ENCODE data around the gene ARID4A. TPM values are rescaled to one million over a fixed set of nuclear protein-coding genes. Genes with fewer than 3 reads are reported as not detected.
A peak's percentile ranks its signal among the peaks of the same experiment; 100 is the strongest.
"Not testable (repeated sequence)": the region's sequence is repeated elsewhere in the genome, so short reads cannot be mapped to it uniquely, and the experiment has no call there.

Gene ARID4A
- total and polyA plus RNA-seq, 2 of the 13 experiments (the other 11 are each of a cell fraction or from before 2014, with no cell fraction given): 7.2 to 9.7 TPM

DNA sequence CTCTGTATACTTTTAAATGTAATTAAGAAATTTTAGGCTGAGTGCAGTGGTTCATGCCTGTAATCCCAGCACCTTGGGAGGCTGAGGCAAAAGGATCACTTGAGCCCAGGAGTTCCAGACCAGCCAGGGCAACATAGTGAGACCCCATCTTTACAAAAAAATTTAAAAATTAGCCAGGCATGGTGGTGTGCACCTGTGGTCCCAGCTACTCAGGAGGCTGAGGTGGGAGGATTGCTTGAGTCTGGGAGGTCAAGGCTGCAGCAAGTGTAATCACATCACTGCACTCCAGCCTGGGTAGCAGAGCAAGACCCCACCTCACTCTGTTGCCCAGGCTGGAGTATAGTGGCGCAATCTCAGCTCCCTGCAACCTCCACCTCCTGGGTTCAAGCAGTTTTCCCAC, 63.9 kb downstream of the ARID4A start:
- ATAC-seq: peak; percentile 23; the same call in 1 of the 3 replicates
- H3K4me1 ChIP-seq (ENCODE audit: insufficient read depth, low read length); H3K27me3 ChIP-seq (ENCODE audit: control insufficient read depth in 1 of 2, insufficient read depth in 2 of 2, low read length in 2 of 2); CTCF ChIA-PET (ENCODE audit: low intra/inter-chr PET ratio, low total read pairs); POLR2A ChIA-PET; BruUV-seq (replicated peaks); H3K9me3 ChIP-seq (ENCODE audit: low read length); H3K4me2 ChIP-seq (ENCODE audit: low read depth, low read length); H3K9ac ChIP-seq (ENCODE audit: insufficient read depth, low read depth, low read length); H4K20me1 ChIP-seq (ENCODE audit: insufficient read depth, low read length); H3K4me3 ChIP-seq (replicated peaks in 1 of 3; ENCODE audit: insufficient read depth in 1 of 3, low read depth in 2 of 3, low read length in 3 of 3); FAIRE-seq; intact Hi-C loops (cut with micrococcal nuclease; ENCODE audit: unreplicated experiment); DNase-seq (ENCODE audit: low spot score); H2AFZ ChIP-seq (ENCODE audit: low read length); H3K27ac ChIP-seq (ENCODE audit: extremely low read length, insufficient read depth, low read length); H3K79me2 ChIP-seq (ENCODE audit: insufficient read depth, low read length): not testable (repeated sequence)
- peak; percentile 55; the same call in 1 of the 2 replicates for TF ChIP-seq ZNF121 (CRISPR knock-in tag; IDR thresholded peaks at IDR 0.05)
- WGBS (ENCODE audit: low lambda C conversion rate): no CpG with 5 or more reads among the region's 1 CpG
- H3K36me3 ChIP-seq (replicated peaks in 1 of 2; ENCODE audit: control insufficient read depth in 1 of 2, insufficient read depth in 2 of 2, low read length in 2 of 2): peaks cover 5 to 53% of the 10 kb centered on the region in 2 experiments
- in situ Hi-C loops (cut with HindIII; ENCODE audit: extremely low pct_ligation_motif_present, low pct_unique_long_range_greater_than_20kb): loop anchor here (25.0 kb wide), 1 partner anchor 250 kb away; no protein-coding TSS in a partner anchor

DNA sequence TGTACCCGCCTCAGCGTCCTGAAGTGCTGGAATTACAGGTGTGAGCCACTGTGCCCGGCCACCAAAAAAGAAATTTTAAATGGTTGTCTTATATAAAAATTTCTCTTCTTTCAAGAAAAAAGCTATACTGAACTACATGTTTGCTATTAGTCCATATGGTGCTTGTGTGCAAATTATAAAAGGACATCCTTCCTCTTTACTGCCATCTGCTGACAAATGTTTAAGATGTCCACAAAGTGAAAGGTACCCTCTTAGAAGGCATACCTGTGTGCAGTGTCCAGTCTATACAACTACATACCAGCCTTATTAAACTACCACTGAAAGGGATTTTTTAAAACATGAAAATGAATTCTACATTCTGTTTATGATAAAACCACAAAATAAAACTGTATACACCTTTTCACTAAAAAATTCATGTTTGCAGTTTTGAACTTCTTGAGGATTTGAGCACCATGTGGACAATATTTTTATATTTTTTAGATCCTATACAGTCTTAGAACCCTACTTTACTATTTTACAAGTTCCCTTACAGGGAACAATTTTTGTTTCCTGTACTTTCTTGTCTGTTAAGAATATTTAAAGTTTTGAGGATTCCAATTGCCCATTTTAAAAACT, 64.5 kb downstream of the ARID4A start:
- intact Hi-C loops (cut with micrococcal nuclease; ENCODE audit: unreplicated experiment): loop anchor here (1.0 kb wide), 1 partner anchor 255 kb away; no protein-coding TSS in a partner anchor
- no peaks in the 10 kb centered on the region for H3K9me3 ChIP-seq (ENCODE audit: low read length)
- no peaks in the 10 kb centered on the region for H3K27me3 ChIP-seq (ENCODE audit: control insufficient read depth in 1 of 2, insufficient read depth in 2 of 2, low read length in 2 of 2)
- H3K9ac ChIP-seq (ENCODE audit: insufficient read depth, low read depth, low read length): no peak overlapping the region
- no peaks in the 10 kb centered on the region for H3K79me2 ChIP-seq (ENCODE audit: insufficient read depth, low read length)
- in situ Hi-C loops (cut with HindIII; ENCODE audit: extremely low pct_ligation_motif_present, low pct_unique_long_range_greater_than_20kb): loop anchor here (25.0 kb wide), 1 partner anchor 251 kb away; no protein-coding TSS in a partner anchor
- BruUV-seq (replicated peaks): no TSS peak
- no peak overlapping the region for H3K4me3 ChIP-seq (replicated peaks in 1 of 3; ENCODE audit: insufficient read depth in 1 of 3, low read depth in 2 of 3, low read length in 3 of 3)
- ChIA-PET POLR2A (no interaction called here), CTCF (ENCODE audit: low intra/inter-chr PET ratio, low total read pairs) (interaction anchor here (0.8 kb wide), 1 partner anchor 255 kb away, joined by 4 read pairs; no protein-coding TSS in a partner anchor)
- no peaks in the 10 kb centered on the region for H3K4me1 ChIP-seq (ENCODE audit: insufficient read depth, low read length)
- no peak overlapping the region for H3K27ac ChIP-seq (ENCODE audit: extremely low read length, insufficient read depth, low read length)
- FAIRE-seq: peak; percentile 77
- TF ChIP-seq STAG1 (CRISPR knock-in tag; IDR thresholded peaks at IDR 0.05) (peak; percentile 45), SNAI1 (CRISPR knock-in tag; IDR thresholded peaks at IDR 0.05; ENCODE audit: borderline replicate concordance) (no peak)
- TF ChIP-seq, protein P1, sequence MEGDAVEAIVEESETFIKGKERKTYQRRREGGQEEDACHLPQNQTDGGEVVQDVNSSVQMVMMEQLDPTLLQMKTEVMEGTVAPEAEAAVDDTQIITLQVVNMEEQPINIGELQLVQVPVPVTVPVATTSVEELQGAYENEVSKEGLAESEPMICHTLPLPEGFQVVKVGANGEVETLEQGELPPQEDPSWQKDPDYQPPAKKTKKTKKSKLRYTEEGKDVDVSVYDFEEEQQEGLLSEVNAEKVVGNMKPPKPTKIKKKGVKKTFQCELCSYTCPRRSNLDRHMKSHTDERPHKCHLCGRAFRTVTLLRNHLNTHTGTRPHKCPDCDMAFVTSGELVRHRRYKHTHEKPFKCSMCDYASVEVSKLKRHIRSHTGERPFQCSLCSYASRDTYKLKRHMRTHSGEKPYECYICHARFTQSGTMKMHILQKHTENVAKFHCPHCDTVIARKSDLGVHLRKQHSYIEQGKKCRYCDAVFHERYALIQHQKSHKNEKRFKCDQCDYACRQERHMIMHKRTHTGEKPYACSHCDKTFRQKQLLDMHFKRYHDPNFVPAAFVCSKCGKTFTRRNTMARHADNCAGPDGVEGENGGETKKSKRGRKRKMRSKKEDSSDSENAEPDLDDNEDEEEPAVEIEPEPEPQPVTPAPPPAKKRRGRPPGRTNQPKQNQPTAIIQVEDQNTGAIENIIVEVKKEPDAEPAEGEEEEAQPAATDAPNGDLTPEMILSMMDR (CRISPR knock-in tag; IDR thresholded peaks at IDR 0.05): peak; percentile 52
- peak; percentile 41 for DNase-seq (ENCODE audit: low spot score)
- no peaks in the 10 kb centered on the region for H4K20me1 ChIP-seq (ENCODE audit: insufficient read depth, low read length)
- H2AFZ ChIP-seq (ENCODE audit: low read length): no peak overlapping the region
- peak; percentile 89 for ATAC-seq
- H3K36me3 ChIP-seq (replicated peaks in 1 of 2; ENCODE audit: control insufficient read depth in 1 of 2, insufficient read depth in 2 of 2, low read length in 2 of 2): peaks cover 7 to 59% of the 10 kb centered on the region in 2 experiments
- H3K4me2 ChIP-seq (ENCODE audit: low read depth, low read length): no peak overlapping the region
- 98% methylated on average over 3 of the region's 3 CpGs for WGBS (ENCODE audit: low lambda C conversion rate)

Measured in HepG2 (cell line).